Panc1 (cell line): ENCODE results near the gene WDR75. TPM values are rescaled to one million over a fixed set of nuclear protein-coding genes. Genes with fewer than 3 reads are reported as not detected.

Experiments used
- ATAC-seq: fragments of 200-7000 bp; cut with Tn5 transposase; 2 replicates; pipeline ENCODE4 v1.9.1; 2020; ENCODE audit warnings: mild to moderate bottlenecking, moderate library complexity
- BruUV-seq: library from RNA; stranded (reverse); fragments of 400-500 nt; replicated peaks from 2 replicates; lab custom pipeline; 2021; lab: Mats Ljungman, UMichigan
- CTCF ChIA-PET: fragments of 300-600 bp; sonication (Branson Sonifier 250); formaldehyde crosslinking; loops from one replicate; lab custom pipeline; 2022; ENCODE audit warnings: antibody characterized with exemption; lab: Charles Lee
- POLR2A ChIA-PET: fragments of 300-600 bp; sonication (Branson Sonifier 250); formaldehyde crosslinking; loops from one replicate; lab custom pipeline; 2022; ENCODE audit warnings: antibody characterized with exemption; lab: Charles Lee
- DNase-seq: peaks from one replicate; pipeline ENCODE4 v3.0.0-alpha.2; 2010; ENCODE audit warnings: low read depth, low spot score
- H3K27ac ChIP-seq: 2 replicates; pipeline ENCODE4 v1.5.1; 2011; ENCODE audit warnings: mild to moderate bottlenecking, low read length, inconsistent platforms
- H3K27me3 ChIP-seq: fragments of 200-500 bp; sonication (Bioruptor generic); 2 replicates; pipeline ENCODE4 v1.6.0; 2014; ENCODE audit warnings: low read length, inconsistent platforms; ENCODE audit not compliant: control insufficient read depth, insufficient read depth
- H3K36me3 ChIP-seq: fragments of 200-500 bp; sonication (Bioruptor generic); 2 replicates; pipeline ENCODE4 v1.5.1; 2014; ENCODE audit warnings: inconsistent platforms, mild to moderate bottlenecking, low read length, moderate library complexity; ENCODE audit not compliant: control insufficient read depth, insufficient read depth
- H3K4me1 ChIP-seq: 2 replicates; pipeline ENCODE4 v1.5.1; 2011; ENCODE audit warnings: inconsistent platforms, mild to moderate bottlenecking, low read length, moderate library complexity; ENCODE audit not compliant: control insufficient read depth, insufficient read depth
- H3K4me3 ChIP-seq, 2 experiments: 2 replicates each; pipeline ENCODE4 v1.5.1; 2011 to 2012; ENCODE audit warnings: low read depth in 2 of 2, low read length in 2 of 2, mild to moderate bottlenecking in 2 of 2, inconsistent platforms in 1 of 2, moderate library complexity in 1 of 2
- H3K9me3 ChIP-seq: fragments of 200-500 bp; sonication (Bioruptor generic); 2 replicates; pipeline ENCODE4 v1.5.1; 2014; ENCODE audit warnings: low read depth, mild to moderate bottlenecking, inconsistent platforms, low read length, moderate library complexity; ENCODE audit not compliant: control insufficient read depth, insufficient read depth
- POLR2AphosphoS5 ChIP-seq: IDR thresholded peaks from 2 replicates; pipeline ENCODE4 v1.6.1; 2012; ENCODE audit warnings: mild to moderate bottlenecking, low read depth, low read length, moderate library complexity
- REST ChIP-seq, 2 experiments: IDR thresholded peaks; 2 replicates each; pipeline ENCODE4 v1.6.1; 2011 to 2012; ENCODE audit warnings: low read depth in 2 of 2, control low read depth in 1 of 2, low read length in 1 of 2, mild to moderate bottlenecking in 1 of 2, moderate library complexity in 1 of 2; ENCODE audit not compliant: insufficient read depth in 1 of 2
- SIN3A ChIP-seq: IDR thresholded peaks from 2 replicates; pipeline ENCODE4 v1.6.1; 2012; ENCODE audit warnings: low read depth, mild to moderate bottlenecking, low read length, moderate library complexity, borderline replicate concordance; ENCODE audit not compliant: insufficient read depth
- TCF7L2 ChIP-seq: IDR thresholded peaks from 2 replicates; pipeline ENCODE4 v1.6.1; 2011; ENCODE audit warnings: mild to moderate bottlenecking, low read depth, low read length, inconsistent platforms
- in situ Hi-C: cut with HindIII; loops from 2 replicates; pipeline ENCODE4 v1.10.0; 2016; ENCODE audit warnings: low sequenced_read_pairs, low pct_unique_long_range_greater_than_20kb
- intact Hi-C: fragments of 100-400 bp; cut with micrococcal nuclease; formaldehyde crosslinking; loops from one replicate; pipeline ENCODE4 v1.10.0; 2022; ENCODE audit not compliant: unreplicated experiment
- total RNA-seq: library from RNA; stranded (reverse); gene quantifications from one replicate; pipeline ENCODE4 v1.2.1, GENCODE V29; 2021; ENCODE audit not compliant: unreplicated experiment
- TF ChIP-seq, protein P1 (sequence below): fragments of 450-650 bp; IDR thresholded peaks from 2 replicates; pipeline ENCODE4 v1.5.1; 2017; ENCODE audit warnings: mild to moderate bottlenecking

WDR75 gene
- total RNA-seq, 1 experiment from 2014 or later: 58.3 TPM

DNA sequence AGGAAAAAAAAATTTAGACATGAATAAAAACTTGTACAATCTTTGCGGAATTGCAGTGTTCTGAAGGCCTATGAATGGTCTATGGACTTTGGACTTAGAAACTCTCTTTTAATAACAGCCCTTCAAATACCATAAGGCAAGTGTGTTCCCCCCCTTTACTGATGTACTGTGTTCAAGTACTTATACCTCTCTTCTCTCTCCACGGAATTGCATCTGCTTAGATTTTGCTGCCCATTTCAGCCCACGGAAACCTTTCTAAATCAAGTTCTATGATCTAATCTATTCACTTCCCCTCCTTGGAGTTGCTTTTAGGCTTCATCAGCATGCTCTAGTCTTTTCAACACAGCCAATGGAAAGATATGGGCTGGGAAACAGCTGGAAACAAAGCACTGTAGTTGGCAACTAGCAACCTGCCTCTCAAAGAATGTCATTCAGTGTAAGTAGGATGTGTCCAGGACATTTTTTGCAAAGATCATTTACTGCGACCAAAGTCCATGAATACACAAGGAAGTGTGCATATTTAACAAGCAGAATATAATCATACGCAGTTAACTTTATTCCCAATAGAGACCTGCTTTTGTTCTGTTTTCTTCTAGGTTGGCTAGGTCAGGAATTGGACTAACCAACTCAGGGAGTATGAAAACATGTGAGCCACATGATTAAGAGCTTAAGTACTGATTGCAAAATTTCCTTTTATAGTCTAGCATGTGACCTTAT, 81.3 kb downstream of the WDR75 start:
- TF ChIP-seq TCF7L2 (no peak), SIN3A (no peak), POLR2AphosphoS5 (no peak), REST (IDR thresholded peaks at IDR 0.05; ENCODE audit: insufficient read depth in 1 of 2, low read depth in 2 of 2, low read length in 1 of 2) (no peak)
- TF ChIP-seq, protein P1, sequence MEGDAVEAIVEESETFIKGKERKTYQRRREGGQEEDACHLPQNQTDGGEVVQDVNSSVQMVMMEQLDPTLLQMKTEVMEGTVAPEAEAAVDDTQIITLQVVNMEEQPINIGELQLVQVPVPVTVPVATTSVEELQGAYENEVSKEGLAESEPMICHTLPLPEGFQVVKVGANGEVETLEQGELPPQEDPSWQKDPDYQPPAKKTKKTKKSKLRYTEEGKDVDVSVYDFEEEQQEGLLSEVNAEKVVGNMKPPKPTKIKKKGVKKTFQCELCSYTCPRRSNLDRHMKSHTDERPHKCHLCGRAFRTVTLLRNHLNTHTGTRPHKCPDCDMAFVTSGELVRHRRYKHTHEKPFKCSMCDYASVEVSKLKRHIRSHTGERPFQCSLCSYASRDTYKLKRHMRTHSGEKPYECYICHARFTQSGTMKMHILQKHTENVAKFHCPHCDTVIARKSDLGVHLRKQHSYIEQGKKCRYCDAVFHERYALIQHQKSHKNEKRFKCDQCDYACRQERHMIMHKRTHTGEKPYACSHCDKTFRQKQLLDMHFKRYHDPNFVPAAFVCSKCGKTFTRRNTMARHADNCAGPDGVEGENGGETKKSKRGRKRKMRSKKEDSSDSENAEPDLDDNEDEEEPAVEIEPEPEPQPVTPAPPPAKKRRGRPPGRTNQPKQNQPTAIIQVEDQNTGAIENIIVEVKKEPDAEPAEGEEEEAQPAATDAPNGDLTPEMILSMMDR: no peak
- intact Hi-C loops (no loop called here), in situ Hi-C loops (no loop called here)
- ChIA-PET POLR2A (no interaction called here), CTCF (interaction anchor here (0.6 kb wide), 2 partner anchors 76 to 540 kb away, joined by 3 read pairs; no protein-coding TSS in a partner anchor)
- ATAC-seq (no peak), DNase-seq (no peak)
- Histone ChIP-seq H3K27ac (no peak overlapping the region), H3K9me3 (no peaks in the 10 kb centered on the region), H3K4me3 (no peak overlapping the region), H3K36me3 (no peaks in the 10 kb centered on the region), H3K27me3 (no peaks in the 10 kb centered on the region), H3K4me1 (no peaks in the 10 kb centered on the region; the same call in 1 of the 2 replicates)
- no TSS peak for BruUV-seq

GRCh38 chr2:189524746-189525145, 83.5 kb downstream of the WDR75 start:
- Histone ChIP-seq H3K4me3 (no peak overlapping the region), H3K36me3 (no peaks in the 10 kb centered on the region), H3K27me3 (no peaks in the 10 kb centered on the region), H3K9me3 (no peaks in the 10 kb centered on the region), H3K4me1 (no peaks in the 10 kb centered on the region; the same call in 1 of the 2 replicates), H3K27ac (no peak overlapping the region)
- DNase-seq: no peak
- CTCF ChIA-PET: no interaction called here
- no peak for ATAC-seq
- no TSS peak for BruUV-seq
- POLR2A ChIA-PET: no interaction called here
- TF ChIP-seq, protein P1: no peak
- TF ChIP-seq POLR2AphosphoS5: no peak
- TF ChIP-seq TCF7L2: no peak
- TF ChIP-seq SIN3A: no peak
- TF ChIP-seq REST (IDR thresholded peaks at IDR 0.05; ENCODE audit: insufficient read depth in 1 of 2, low read depth in 2 of 2, low read length in 1 of 2): no peak
- intact Hi-C loops: no loop called here
- in situ Hi-C loops: no loop called here
